Stimulated activated CD8-positive, alpha-beta memory T cell treated with anti-CD3 and anti-CD28 coated beads, Interleukin-12 subunit alpha, Interleukin-12 subunit beta, amount 100 ng/mL, for 1 hour (primary cell): ENCODE results near the gene ZNF44.
"Not testable (repeated sequence)": the region's sequence is repeated elsewhere in the genome, so short reads cannot be mapped to it uniquely, and the experiment has no call there.

Experiments
- DNase-seq: peaks from one replicate; pipeline ENCODE4 v3.0.0-alpha.2; 2020; ENCODE audit warnings: low read depth

ZNF44 gene

GRCh38 chr19:12294249-12295158 is at the start of gene ZNF44:
ZNF44 (minus strand) TSS chr19:12294883; CDS start chr19:12294694, 189 bp downstream.
- peak; percentile 91 for DNase-seq

- DNase-seq: peak; percentile 96
These were observed 38.8 kb upstream of the ZNF44 start, which contains the start of gene ZNF563 for GRCh38 chr19:12333162-12334159. ZNF563 (minus strand) TSS chr19:12333633; CDS start chr19:12333482, 151 bp downstream.

- DNase-seq: no peak
These were observed 36.7 kb upstream of the ZNF44 start for GRCh38 chr19:12331211-12331941.

- no peak for DNase-seq
These were observed 35.7 kb upstream of the ZNF44 start for GRCh38 chr19:12330340-12330739.

GRCh38 chr19:12325690-12326089 is 31.0 kb upstream of the ZNF44 start:
- no peak for DNase-seq

- DNase-seq: no peak
These were observed 24.2 kb upstream of the ZNF44 start for GRCh38 chr19:12318782-12319413.

- DNase-seq: no peak
These were observed 19.9 kb upstream of the ZNF44 start for GRCh38 chr19:12314553-12314952.

- DNase-seq: not testable (repeated sequence)
These were observed 14.2 kb upstream of the ZNF44 start for GRCh38 chr19:12308891-12309290.

- DNase-seq: no peak
These were observed 508 bp upstream of the ZNF44 start for GRCh38 chr19:12295191-12295590.

GRCh38 chr19:12293777-12294248 is 870 bp downstream of the ZNF44 start:
- peak; percentile 30 for DNase-seq

GRCh38 chr19:12289790-12290065 is 5.0 kb downstream of the ZNF44 start:
- DNase-seq: no peak

GRCh38 chr19:12287958-12288500 is 6.7 kb downstream of the ZNF44 start:
- no peak for DNase-seq

GRCh38 chr19:12284631-12285030 is 10.1 kb downstream of the ZNF44 start:
- DNase-seq: no peak

- no peak for DNase-seq
These were observed 10.5 kb downstream of the ZNF44 start for GRCh38 chr19:12284226-12284625.

GRCh38 chr19:12278713-12279112 is 16.0 kb downstream of the ZNF44 start:
- DNase-seq: no peak

- no peak for DNase-seq
These were observed 21.4 kb downstream of the ZNF44 start for GRCh38 chr19:12272980-12273901.

GRCh38 chr19:12272386-12272785 is 22.3 kb downstream of the ZNF44 start:
- DNase-seq: no peak

GRCh38 chr19:12270854-12271253 is 23.8 kb downstream of the ZNF44 start:
- no peak for DNase-seq

GRCh38 chr19:12265921-12266704 is 28.6 kb downstream of the ZNF44 start:
- no peak for DNase-seq
